Right lobe of liver (tissue), 4 donors: ENCODE data around the gene SUGCT.
"Not testable (repeated sequence)": the region's sequence is repeated elsewhere in the genome, so short reads cannot be mapped to it uniquely, and the experiment has no call there.

Experiments used
- CTCF ChIP-seq, 4 donors: fragments of 200-600 bp in 3 of 4; fragments of 450-650 bp in 1 of 4; IDR thresholded peaks; one replicate each; pipeline versions ENCODE4 v1.5.1 to v1.8.0; 2016 to 2022; ENCODE audit warnings: antibody characterized with exemption in 4 of 4, mild to moderate bottlenecking in 2 of 4
- POLR2A ChIP-seq: fragments of 450-650 bp; IDR thresholded peaks from one replicate; pipeline ENCODE4 v1.6.1; 2017; ENCODE audit warnings: antibody characterized with exemption, mild to moderate bottlenecking
- donor health status: DM: no; HTN: no; CAD: no.
- donor health status: DM: no; HTN: no; CAD: no.
- donor health status: DM: no; HTN: yes; CAD: no.

DNA sequence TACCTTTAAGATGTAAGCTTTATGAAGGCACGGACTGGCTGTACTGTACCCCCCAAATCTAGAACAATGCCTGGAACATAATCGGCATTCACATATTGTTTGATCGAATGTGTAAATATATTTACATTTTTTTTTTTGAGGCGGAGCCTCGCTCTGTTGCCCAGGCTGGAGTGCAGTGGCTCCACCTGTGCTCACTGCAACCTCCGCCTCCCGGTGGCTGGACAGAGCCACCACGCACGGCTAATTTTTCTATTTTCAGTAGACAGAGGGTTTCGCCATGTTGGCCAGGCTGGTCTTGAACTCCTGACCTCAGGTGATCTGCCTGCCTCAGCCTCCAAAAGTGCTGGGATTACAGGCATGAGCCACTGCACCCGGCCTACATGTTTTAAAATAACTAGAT lies 118.6 kb downstream of the SUGCT start:
- not testable (repeated sequence) for TF ChIP-seq CTCF (IDR thresholded peaks at IDR 0.05); POLR2A
